EL (cell line): ENCODE results near the gene NMRAL1.

Source experiments
- DNase-seq: peaks from one replicate; pipeline ENCODE4 v3.0.0-alpha.2; 2016

Gene NMRAL1

GRCh38 chr16:4501071-4501478 lies 26.6 kb upstream of the NMRAL1 start:
- DNase-seq = peak; percentile 54

GRCh38 chr16:4500272-4500671 lies 25.8 kb upstream of the NMRAL1 start:
- DNase-seq = peak; percentile 90

GRCh38 chr16:4499196-4499555 lies 24.8 kb upstream of the NMRAL1 start:
- DNase-seq = no peak

- DNase-seq = no peak
Observed at GRCh38 chr16:4498546-4499195, 24.2 kb upstream of the NMRAL1 start.

GRCh38 chr16:4496305-4496704 lies 21.9 kb upstream of the NMRAL1 start:
- peak; percentile 79 for DNase-seq

- DNase-seq = no peak
Observed at GRCh38 chr16:4495766-4496165, 21.3 kb upstream of the NMRAL1 start.

- DNase-seq = peak; percentile 92
Observed at GRCh38 chr16:4494746-4495490, 20.5 kb upstream of the NMRAL1 start.

GRCh38 chr16:4491898-4492297 lies 17.5 kb upstream of the NMRAL1 start:
- DNase-seq = no peak

GRCh38 chr16:4489030-4489429 lies 14.6 kb upstream of the NMRAL1 start:
- peak; percentile 84 for DNase-seq

- DNase-seq = peak; percentile 24
Observed at GRCh38 chr16:4488499-4488967, 14.1 kb upstream of the NMRAL1 start.

GRCh38 chr16:4487955-4488498 lies 13.6 kb upstream of the NMRAL1 start:
- DNase-seq = peak; percentile 28

GRCh38 chr16:4486126-4486893 lies 11.9 kb upstream of the NMRAL1 start:
- DNase-seq = no peak

- no peak for DNase-seq
Observed at GRCh38 chr16:4481963-4482362, 7.5 kb upstream of the NMRAL1 start.

- DNase-seq = no peak
Observed at GRCh38 chr16:4481526-4481925, 7.1 kb upstream of the NMRAL1 start.

GRCh38 chr16:4477966-4478365 lies 3.5 kb upstream of the NMRAL1 start:
- DNase-seq = peak; percentile 54

- DNase-seq = peak; percentile 90
Observed at GRCh38 chr16:4475880-4476788, 1.7 kb upstream of the NMRAL1 start, which contains the start of gene HMOX2. HMOX2 (plus strand) TSS chr16:4476398; CDS start chr16:4505525, 29,127 bp downstream.

GRCh38 chr16:4472880-4473279 lies 1.5 kb downstream of the NMRAL1 start:
- no peak for DNase-seq

GRCh38 chr16:4471869-4472268 lies 2.6 kb downstream of the NMRAL1 start:
- no peak for DNase-seq

GRCh38 chr16:4468972-4469371 lies 5.5 kb downstream of the NMRAL1 start:
- no peak for DNase-seq

- no peak for DNase-seq
Observed at GRCh38 chr16:4467916-4468315, 6.5 kb downstream of the NMRAL1 start.

- DNase-seq = no peak
Observed at GRCh38 chr16:4465977-4466779, 8.2 kb downstream of the NMRAL1 start.
